ENCODE measurements around the gene KCNJ6.

The KCNJ6 gene

DNA sequence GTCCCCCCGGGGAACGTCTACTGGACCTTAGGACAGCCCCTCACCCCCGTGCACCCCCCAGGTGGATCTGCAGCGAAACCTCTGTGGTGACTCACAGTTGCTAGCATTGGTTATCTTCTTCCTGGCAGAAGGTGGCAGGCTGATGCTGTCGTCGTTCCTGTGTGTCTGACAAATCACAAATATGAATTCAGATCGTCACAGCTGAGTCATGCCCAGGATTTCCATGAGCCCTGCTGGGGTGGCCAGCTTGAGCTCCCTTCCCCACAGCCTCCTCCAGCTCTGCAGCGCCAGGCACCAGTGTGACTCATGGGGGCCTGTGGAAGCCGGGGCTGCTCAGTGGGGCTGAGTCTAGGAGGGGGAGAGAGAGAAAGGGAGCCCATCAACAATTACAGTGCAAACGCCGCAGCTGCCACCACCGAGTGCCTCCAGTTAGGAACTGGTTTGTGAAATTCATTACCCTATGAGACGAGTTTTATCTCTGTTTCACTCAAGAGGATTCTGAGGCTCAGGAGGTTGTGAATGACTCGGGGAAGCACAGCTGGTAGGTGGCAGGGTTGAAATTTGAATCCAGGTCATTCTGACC, 351.8 kb downstream of the KCNJ6 start:
- no peaks in the 10 kb centered on the region for H3K9me3 ChIP-seq (ENCODE audit: severe bottlenecking)
- no peaks in the 10 kb centered on the region for H3K36me3 ChIP-seq
- no peaks in the 10 kb centered on the region for H3K27me3 ChIP-seq (ENCODE audit: insufficient read depth, low read depth, severe bottlenecking)
- H3K27ac ChIP-seq = peak overlapping the region; percentile 90
- TF ChIP-seq, protein P1, sequence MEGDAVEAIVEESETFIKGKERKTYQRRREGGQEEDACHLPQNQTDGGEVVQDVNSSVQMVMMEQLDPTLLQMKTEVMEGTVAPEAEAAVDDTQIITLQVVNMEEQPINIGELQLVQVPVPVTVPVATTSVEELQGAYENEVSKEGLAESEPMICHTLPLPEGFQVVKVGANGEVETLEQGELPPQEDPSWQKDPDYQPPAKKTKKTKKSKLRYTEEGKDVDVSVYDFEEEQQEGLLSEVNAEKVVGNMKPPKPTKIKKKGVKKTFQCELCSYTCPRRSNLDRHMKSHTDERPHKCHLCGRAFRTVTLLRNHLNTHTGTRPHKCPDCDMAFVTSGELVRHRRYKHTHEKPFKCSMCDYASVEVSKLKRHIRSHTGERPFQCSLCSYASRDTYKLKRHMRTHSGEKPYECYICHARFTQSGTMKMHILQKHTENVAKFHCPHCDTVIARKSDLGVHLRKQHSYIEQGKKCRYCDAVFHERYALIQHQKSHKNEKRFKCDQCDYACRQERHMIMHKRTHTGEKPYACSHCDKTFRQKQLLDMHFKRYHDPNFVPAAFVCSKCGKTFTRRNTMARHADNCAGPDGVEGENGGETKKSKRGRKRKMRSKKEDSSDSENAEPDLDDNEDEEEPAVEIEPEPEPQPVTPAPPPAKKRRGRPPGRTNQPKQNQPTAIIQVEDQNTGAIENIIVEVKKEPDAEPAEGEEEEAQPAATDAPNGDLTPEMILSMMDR (IDR thresholded peaks at IDR 0.05; ENCODE audit: low read depth, low read length) = peak; percentile 27; the same call in 1 of the 2 replicates
- DNase-seq = peak; percentile 76
- peak overlapping the region; percentile 83 for H3K4me3 ChIP-seq (ENCODE audit: low read depth, low read length)

DNA sequence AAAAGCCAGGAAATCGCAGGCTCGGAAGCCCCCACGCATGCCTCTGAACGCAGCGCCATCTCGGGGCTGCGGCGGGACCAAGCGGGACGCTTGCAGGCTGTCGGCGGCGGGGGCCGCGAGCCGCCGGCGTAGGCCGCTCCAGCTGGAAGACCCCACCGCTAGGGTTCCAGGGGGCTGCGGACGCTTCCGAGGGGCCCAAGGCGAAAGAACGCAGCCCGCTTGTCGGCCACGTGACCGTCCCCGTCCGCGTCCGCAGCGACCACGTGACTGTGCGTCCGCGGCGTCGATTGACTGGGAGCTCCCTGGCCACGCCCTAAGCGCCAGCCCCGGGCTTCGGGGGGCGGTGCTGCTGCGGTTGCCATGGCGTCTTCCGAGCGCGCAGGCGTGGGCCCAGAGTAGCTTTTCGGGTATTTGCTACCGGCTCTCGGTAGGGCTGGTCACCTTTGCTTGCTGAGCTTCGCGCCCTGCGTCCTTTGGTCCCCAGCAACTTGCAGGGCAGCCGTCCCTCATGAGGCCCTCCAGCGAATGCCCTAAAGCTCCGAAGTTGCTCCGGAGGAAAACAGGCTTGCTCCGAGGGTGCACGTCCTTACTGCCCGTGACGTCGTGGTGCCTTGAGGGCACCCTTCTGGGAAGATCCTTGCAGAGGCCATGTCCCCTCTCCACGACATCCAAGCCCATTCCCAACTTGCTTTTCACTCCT, 352.5 kb downstream of the KCNJ6 start:
- Histone ChIP-seq H3K9me3 (ENCODE audit: severe bottlenecking) (no peaks in the 10 kb centered on the region), H3K36me3 (no peaks in the 10 kb centered on the region), H3K4me3 (ENCODE audit: low read depth, low read length) (peak overlapping the region; percentile 83), H3K27me3 (ENCODE audit: insufficient read depth, low read depth, severe bottlenecking) (no peaks in the 10 kb centered on the region), H3K27ac (peak overlapping the region; percentile 90)
- TF ChIP-seq, protein P1 (IDR thresholded peaks at IDR 0.05; ENCODE audit: low read depth, low read length) = peak; percentile 68
- peak; percentile 97 for DNase-seq

DNA sequence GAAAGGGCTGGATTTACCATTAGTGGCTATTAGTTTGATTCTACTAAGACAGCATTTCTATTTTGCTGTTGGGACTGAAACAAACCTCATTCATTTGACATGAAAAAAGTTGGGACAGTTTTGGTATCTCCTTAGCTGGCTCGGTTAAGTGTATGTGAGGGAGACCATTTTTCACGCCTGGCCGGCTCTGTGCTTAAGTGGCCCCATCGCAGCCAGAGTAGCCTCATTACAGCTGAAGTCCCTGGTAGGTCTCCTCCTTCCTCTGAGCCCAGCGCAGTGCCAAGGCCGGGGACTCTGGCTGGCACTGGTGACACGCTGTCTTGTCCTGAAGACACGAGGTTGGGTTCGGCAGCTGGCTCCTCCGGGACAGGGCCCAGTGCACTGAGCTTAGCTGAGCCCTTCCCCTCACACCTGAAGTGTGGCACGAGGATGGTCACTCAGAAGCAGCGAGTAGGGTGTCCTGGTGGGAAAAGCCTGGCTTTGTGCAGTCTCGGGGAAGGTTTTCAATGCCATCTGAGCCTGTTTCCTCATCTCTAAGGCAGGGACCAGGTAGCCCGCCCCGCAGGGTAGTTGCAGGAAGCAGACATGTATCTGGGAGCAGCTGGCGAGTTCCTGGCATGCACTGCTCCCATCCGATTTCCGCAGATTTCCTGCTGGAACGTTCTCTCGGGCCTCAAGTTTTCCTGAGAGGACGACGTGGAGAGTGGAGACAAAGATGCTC, 353.2 kb downstream of the KCNJ6 start:
- Histone ChIP-seq H3K4me3 (ENCODE audit: low read depth, low read length) (peak overlapping the region; percentile 83), H3K27me3 (ENCODE audit: insufficient read depth, low read depth, severe bottlenecking) (no peaks in the 10 kb centered on the region), H3K9me3 (ENCODE audit: severe bottlenecking) (no peaks in the 10 kb centered on the region), H3K36me3 (no peaks in the 10 kb centered on the region), H3K27ac (peak overlapping the region; percentile 90)
- TF ChIP-seq, protein P1 (IDR thresholded peaks at IDR 0.05; ENCODE audit: low read depth, low read length) = no peak
- no peak for DNase-seq

DNA sequence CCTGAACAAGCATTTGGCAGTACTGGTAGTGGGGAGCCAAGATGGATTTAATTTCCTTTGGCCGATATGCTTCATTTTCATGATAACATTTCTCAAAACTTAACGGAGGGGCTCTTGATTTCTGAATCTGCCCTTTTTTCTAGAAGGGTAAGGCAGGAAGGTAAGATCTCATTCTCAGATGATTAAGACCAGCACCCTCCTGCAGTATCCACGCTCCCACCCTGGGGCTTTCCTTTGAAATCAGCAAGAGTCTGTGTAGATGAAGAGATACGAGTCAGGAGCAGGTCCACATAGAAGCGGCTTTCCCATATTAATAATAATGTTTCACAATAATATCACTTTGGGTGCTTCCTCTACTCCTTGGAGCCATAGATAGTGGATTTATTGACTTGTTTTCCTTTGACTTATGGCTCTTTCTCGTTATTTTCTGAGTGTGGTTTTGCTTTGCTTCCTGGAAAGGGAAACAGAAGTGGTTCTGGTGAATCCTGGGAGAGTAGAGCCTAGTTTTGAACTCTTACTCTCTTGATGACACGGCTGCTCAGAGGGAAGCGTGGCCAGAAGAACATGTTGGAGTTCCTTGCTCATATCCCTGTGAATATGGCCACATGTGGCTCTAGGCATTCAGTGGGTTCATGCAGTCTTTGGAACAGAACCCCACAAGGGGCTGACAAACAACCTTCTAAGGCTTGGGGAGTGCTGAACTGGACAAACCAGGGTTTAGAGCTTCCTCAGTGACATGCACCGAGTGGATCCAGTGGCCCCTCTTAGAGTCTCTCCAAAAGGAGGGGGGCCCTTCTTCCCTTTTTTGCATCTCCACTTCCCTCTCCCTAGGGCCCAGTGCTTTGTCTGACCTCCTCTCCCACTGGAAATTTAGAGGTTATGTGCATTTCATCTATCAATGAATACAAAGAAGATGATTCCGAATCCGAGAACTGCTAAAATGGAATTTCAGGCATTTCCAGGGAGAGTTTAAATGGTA, 354.0 kb downstream of the KCNJ6 start:
- Histone ChIP-seq H3K27ac (no peak overlapping the region), H3K27me3 (ENCODE audit: insufficient read depth, low read depth, severe bottlenecking) (no peaks in the 10 kb centered on the region), H3K4me3 (ENCODE audit: low read depth, low read length) (no peak overlapping the region), H3K9me3 (ENCODE audit: severe bottlenecking) (no peaks in the 10 kb centered on the region), H3K36me3 (no peaks in the 10 kb centered on the region)
- no peak for DNase-seq
- TF ChIP-seq, protein P1 (IDR thresholded peaks at IDR 0.05; ENCODE audit: low read depth, low read length) = no peak

DNA sequence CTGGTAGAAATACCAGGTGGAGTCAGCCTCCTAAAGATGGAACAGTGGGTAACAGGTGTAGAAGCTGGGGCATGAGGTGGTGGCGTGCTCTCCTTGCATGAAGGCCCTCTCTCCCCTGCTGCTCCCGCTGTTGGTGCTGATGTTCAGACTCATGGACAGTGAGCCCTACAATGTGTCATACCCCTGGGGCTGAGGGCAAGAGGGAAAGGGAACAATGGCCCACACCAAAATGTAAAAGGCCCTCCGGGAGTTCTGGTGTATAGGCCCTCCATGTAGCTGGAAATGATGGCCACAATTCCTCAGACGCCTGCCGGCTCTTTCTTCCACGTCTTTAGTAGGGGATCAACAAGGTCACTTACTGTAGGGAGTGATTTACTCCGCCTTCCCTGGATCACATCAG, 354.8 kb downstream of the KCNJ6 start:
- H3K27me3 ChIP-seq (ENCODE audit: insufficient read depth, low read depth, severe bottlenecking) = no peaks in the 10 kb centered on the region
- no peaks in the 10 kb centered on the region for H3K36me3 ChIP-seq
- no peak overlapping the region for H3K27ac ChIP-seq
- TF ChIP-seq, protein P1 (IDR thresholded peaks at IDR 0.05; ENCODE audit: low read depth, low read length) = no peak
- H3K4me3 ChIP-seq (ENCODE audit: low read depth, low read length) = no peak overlapping the region
- no peak for DNase-seq
- H3K9me3 ChIP-seq (ENCODE audit: severe bottlenecking) = no peaks in the 10 kb centered on the region
